ENCODE data around the gene ERBB4.

DNA sequence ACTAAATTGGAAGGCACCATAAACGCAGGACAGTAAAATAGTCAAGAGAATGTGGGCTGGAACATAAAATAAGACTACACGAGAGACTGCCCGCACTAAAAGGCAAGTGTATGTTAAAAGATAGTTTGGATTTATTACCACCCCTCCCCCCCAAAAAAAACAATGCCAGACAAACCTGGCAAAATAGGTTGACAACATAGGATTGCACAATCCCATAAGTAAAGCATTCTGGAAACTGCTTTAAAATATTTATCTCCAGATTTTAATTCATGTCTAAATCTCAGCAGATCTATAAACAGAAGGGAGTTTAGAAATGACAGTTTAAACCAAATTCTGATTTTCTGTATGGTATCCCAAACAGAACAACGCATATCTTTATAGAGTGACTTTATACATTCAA is 455.1 kb downstream of the ERBB4 start:
- TF ChIP-seq, protein P1, sequence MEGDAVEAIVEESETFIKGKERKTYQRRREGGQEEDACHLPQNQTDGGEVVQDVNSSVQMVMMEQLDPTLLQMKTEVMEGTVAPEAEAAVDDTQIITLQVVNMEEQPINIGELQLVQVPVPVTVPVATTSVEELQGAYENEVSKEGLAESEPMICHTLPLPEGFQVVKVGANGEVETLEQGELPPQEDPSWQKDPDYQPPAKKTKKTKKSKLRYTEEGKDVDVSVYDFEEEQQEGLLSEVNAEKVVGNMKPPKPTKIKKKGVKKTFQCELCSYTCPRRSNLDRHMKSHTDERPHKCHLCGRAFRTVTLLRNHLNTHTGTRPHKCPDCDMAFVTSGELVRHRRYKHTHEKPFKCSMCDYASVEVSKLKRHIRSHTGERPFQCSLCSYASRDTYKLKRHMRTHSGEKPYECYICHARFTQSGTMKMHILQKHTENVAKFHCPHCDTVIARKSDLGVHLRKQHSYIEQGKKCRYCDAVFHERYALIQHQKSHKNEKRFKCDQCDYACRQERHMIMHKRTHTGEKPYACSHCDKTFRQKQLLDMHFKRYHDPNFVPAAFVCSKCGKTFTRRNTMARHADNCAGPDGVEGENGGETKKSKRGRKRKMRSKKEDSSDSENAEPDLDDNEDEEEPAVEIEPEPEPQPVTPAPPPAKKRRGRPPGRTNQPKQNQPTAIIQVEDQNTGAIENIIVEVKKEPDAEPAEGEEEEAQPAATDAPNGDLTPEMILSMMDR (IDR thresholded peaks at IDR 0.05; ENCODE audit: low read depth, low read length, poor library complexity, severe bottlenecking) = no peak
- no peak for TF ChIP-seq EZH2phosphoT487 (IDR thresholded peaks at IDR 0.05; ENCODE audit: borderline replicate concordance, low read length)

Data from DOHH2 (cell line).